Upper lobe of left lung (tissue), 4 donors: ENCODE results near the gene TSPO.
A peak's percentile ranks its signal among the peaks of the same experiment; 100 is the strongest.

Experiments used
- CTCF ChIP-seq, 6 experiments: fragments of 450-650 bp in 4 of 6; fragments of 200-600 bp in 2 of 6; sonication (generic) in 2 of 6; IDR thresholded peaks; one replicate each; pipeline ENCODE4 v1.5.1; 2016 to 2019; ENCODE audit warnings: antibody characterized with exemption in 6 of 6
- POLR2AphosphoS5 ChIP-seq, 2 donors: sonication (generic); formaldehyde crosslinking; IDR thresholded peaks; one replicate each; pipeline ENCODE4 v1.5.1; 2017; ENCODE audit warnings: antibody characterized with exemption in 2 of 2

- peak; percentile 51 to 70 for TF ChIP-seq POLR2AphosphoS5 (IDR thresholded peaks at IDR 0.05)
- TF ChIP-seq CTCF (IDR thresholded peaks at IDR 0.05): no peak
Observed at GRCh38 chr22:43151251-43152002, at the start of gene TSPO.
